ENCODE results near the gene SLC16A11. TPM values are rescaled to one million over a fixed set of nuclear protein-coding genes. Genes with fewer than 3 reads are reported as not detected.

Gene SLC16A11
- polyA plus RNA-seq, 2 donors, result 1.9 to 2.3 TPM

- no peaks in the 10 kb centered on the region for H3K36me3 ChIP-seq (ENCODE audit: control insufficient read depth in 2 of 2, insufficient read depth in 2 of 2, low read length in 1 of 2)
- 84 to 91% methylated on average over 3 of the region's 3 CpGs for WGBS, 2 donors
- H3K27ac ChIP-seq (ENCODE audit: low read depth in 2 of 2, low read length in 1 of 2), result no peak overlapping the region
- H3K9me3 ChIP-seq (ENCODE audit: control insufficient read depth in 2 of 2, insufficient read depth in 1 of 2, low read depth in 1 of 2, low read length in 1 of 2), result no peaks in the 10 kb centered on the region
- peaks cover 2 to 4% of the 10 kb centered on the region in 2 donors for H3K4me1 ChIP-seq (ENCODE audit: control insufficient read depth in 2 of 2, insufficient read depth in 2 of 2, low read length in 1 of 2)
- H3K4me3 ChIP-seq (ENCODE audit: low read depth in 1 of 2, low read length in 2 of 2), result no peak overlapping the region
- H3K27me3 ChIP-seq (ENCODE audit: control insufficient read depth in 1 of 2, insufficient read depth in 2 of 2, low read length in 2 of 2), result no peaks in the 10 kb centered on the region
Measured at GRCh38 chr17:7029096-7029495, 14.8 kb downstream of the SLC16A11 start.

DNA sequence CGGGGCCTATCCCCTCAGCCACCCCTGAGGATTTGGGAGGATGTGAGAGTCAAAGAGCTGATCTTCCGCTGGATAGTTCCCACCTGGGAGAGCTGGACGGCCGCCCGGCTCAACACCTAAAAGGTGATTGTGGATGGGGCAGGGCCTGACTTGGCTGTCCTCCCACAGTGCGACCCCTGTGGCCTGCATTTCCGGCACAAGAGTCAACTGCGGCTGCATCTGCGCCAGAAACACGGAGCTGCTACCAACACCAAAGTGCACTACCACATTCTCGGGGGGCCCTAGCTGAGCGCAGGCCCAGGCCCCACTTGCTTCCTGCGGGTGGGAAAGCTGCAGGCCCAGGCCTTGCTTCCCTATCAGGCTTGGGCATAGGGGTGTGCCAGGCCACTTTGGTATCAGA lies 16.6 kb downstream of the SLC16A11 start:
- H3K36me3 ChIP-seq (ENCODE audit: control insufficient read depth in 2 of 2, insufficient read depth in 2 of 2, low read length in 1 of 2), result no peaks in the 10 kb centered on the region
- peaks cover 4 to 13% of the 10 kb centered on the region in 2 donors for H3K4me1 ChIP-seq (ENCODE audit: control insufficient read depth in 2 of 2, insufficient read depth in 2 of 2, low read length in 1 of 2)
- H3K27me3 ChIP-seq (ENCODE audit: control insufficient read depth in 1 of 2, insufficient read depth in 2 of 2, low read length in 2 of 2), result no peaks in the 10 kb centered on the region
- no peaks in the 10 kb centered on the region for H3K9me3 ChIP-seq (ENCODE audit: control insufficient read depth in 2 of 2, insufficient read depth in 1 of 2, low read depth in 1 of 2, low read length in 1 of 2)
- WGBS, 2 donors, result 75 to 82% methylated on average over 13 of the region's 13 CpGs
- H3K27ac ChIP-seq (ENCODE audit: low read depth in 2 of 2, low read length in 1 of 2), result no peak overlapping the region
- H3K4me3 ChIP-seq (ENCODE audit: low read depth in 1 of 2, low read length in 2 of 2), result no peak overlapping the region

GRCh38 chr17:7026471-7027115 lies 17.3 kb downstream of the SLC16A11 start:
- Histone ChIP-seq H3K4me3 (ENCODE audit: low read depth in 1 of 2, low read length in 2 of 2) (no peak overlapping the region), H3K9me3 (ENCODE audit: control insufficient read depth in 2 of 2, insufficient read depth in 1 of 2, low read depth in 1 of 2, low read length in 1 of 2) (no peaks in the 10 kb centered on the region), H3K36me3 (ENCODE audit: control insufficient read depth in 2 of 2, insufficient read depth in 2 of 2, low read length in 1 of 2) (no peaks in the 10 kb centered on the region), H3K27ac (ENCODE audit: low read depth in 2 of 2, low read length in 1 of 2) (no peak overlapping the region), H3K27me3 (ENCODE audit: control insufficient read depth in 1 of 2, insufficient read depth in 2 of 2, low read length in 2 of 2) (no peaks in the 10 kb centered on the region), H3K4me1 (ENCODE audit: control insufficient read depth in 2 of 2, insufficient read depth in 2 of 2, low read length in 1 of 2) (peaks cover 4 to 11% of the 10 kb centered on the region in 2 donors)
- 86% methylated on average over 29 of the region's 29 CpGs for WGBS, 2 donors

GRCh38 chr17:7025245-7025644 lies 18.6 kb downstream of the SLC16A11 start:
- Histone ChIP-seq H3K9me3 (ENCODE audit: control insufficient read depth in 2 of 2, insufficient read depth in 1 of 2, low read depth in 1 of 2, low read length in 1 of 2) (no peaks in the 10 kb centered on the region), H3K4me3 (ENCODE audit: low read depth in 1 of 2, low read length in 2 of 2) (no peak overlapping the region), H3K36me3 (ENCODE audit: control insufficient read depth in 2 of 2, insufficient read depth in 2 of 2, low read length in 1 of 2) (no peaks in the 10 kb centered on the region), H3K4me1 (ENCODE audit: control insufficient read depth in 2 of 2, insufficient read depth in 2 of 2, low read length in 1 of 2) (peaks cover 4 to 11% of the 10 kb centered on the region in 2 donors), H3K27ac (ENCODE audit: low read depth in 2 of 2, low read length in 1 of 2) (no peak overlapping the region), H3K27me3 (ENCODE audit: control insufficient read depth in 1 of 2, insufficient read depth in 2 of 2, low read length in 2 of 2) (no peaks in the 10 kb centered on the region)
- 85 to 93% methylated on average over 1 of the region's 1 CpG for WGBS, 2 donors

DNA sequence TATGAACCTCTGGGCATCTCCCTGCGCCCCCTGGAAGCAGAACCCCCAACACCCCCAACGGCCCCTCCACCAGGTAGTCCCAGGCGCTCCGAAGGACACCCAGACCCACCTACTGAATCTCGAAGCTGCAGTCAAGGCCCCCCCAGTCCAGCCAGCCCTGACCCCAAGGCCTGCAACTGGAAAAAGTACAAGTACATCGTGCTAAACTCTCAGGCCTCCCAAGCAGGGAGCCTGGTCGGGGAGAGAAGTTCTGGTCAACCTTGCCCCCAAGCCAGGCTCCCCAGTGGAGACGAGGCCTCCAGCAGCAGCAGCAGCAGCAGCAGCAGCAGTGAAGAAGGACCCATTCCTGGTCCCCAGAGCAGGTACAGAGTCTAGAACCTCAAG lies 19.5 kb downstream of the SLC16A11 start:
- WGBS, 2 donors, result 78 to 79% methylated on average over 8 of the region's 8 CpGs
- Histone ChIP-seq H3K27me3 (ENCODE audit: control insufficient read depth in 1 of 2, insufficient read depth in 2 of 2, low read length in 2 of 2) (no peaks in the 10 kb centered on the region), H3K27ac (ENCODE audit: low read depth in 2 of 2, low read length in 1 of 2) (no peak overlapping the region), H3K36me3 (ENCODE audit: control insufficient read depth in 2 of 2, insufficient read depth in 2 of 2, low read length in 1 of 2) (no peaks in the 10 kb centered on the region), H3K4me1 (ENCODE audit: control insufficient read depth in 2 of 2, insufficient read depth in 2 of 2, low read length in 1 of 2) (peaks cover 0 to 11% of the 10 kb centered on the region in 2 donors), H3K9me3 (ENCODE audit: control insufficient read depth in 2 of 2, insufficient read depth in 1 of 2, low read depth in 1 of 2, low read length in 1 of 2) (no peaks in the 10 kb centered on the region), H3K4me3 (ENCODE audit: low read depth in 1 of 2, low read length in 2 of 2) (no peak overlapping the region)

- Histone ChIP-seq H3K9me3 (ENCODE audit: control insufficient read depth in 2 of 2, insufficient read depth in 1 of 2, low read depth in 1 of 2, low read length in 1 of 2) (no peaks in the 10 kb centered on the region), H3K27ac (ENCODE audit: low read depth in 2 of 2, low read length in 1 of 2) (peak overlapping the region; percentile 62 to 86), H3K4me1 (ENCODE audit: control insufficient read depth in 2 of 2, insufficient read depth in 2 of 2, low read length in 1 of 2) (peaks cover 0 to 11% of the 10 kb centered on the region in 2 donors), H3K36me3 (ENCODE audit: control insufficient read depth in 2 of 2, insufficient read depth in 2 of 2, low read length in 1 of 2) (no peaks in the 10 kb centered on the region), H3K27me3 (ENCODE audit: control insufficient read depth in 1 of 2, insufficient read depth in 2 of 2, low read length in 2 of 2) (no peaks in the 10 kb centered on the region), H3K4me3 (ENCODE audit: low read depth in 1 of 2, low read length in 2 of 2) (peak overlapping the region; percentile 38 to 41)
- WGBS, 2 donors, result 32 to 35% methylated on average over 51 of the region's 51 CpGs
Measured at GRCh38 chr17:7023576-7024401, 20.1 kb downstream of the SLC16A11 start.

GRCh38 chr17:7022781-7023571 lies 20.9 kb downstream of the SLC16A11 start, which contains the start of gene BCL6B:
BCL6B (plus strand) TSS chr17:7023050; CDS start chr17:7023672, 622 bp downstream.
- no peaks in the 10 kb centered on the region for H3K9me3 ChIP-seq (ENCODE audit: control insufficient read depth in 2 of 2, insufficient read depth in 1 of 2, low read depth in 1 of 2, low read length in 1 of 2)
- WGBS, 2 donors, result 9 to 15% methylated on average over 47 of the region's 47 CpGs
- H3K4me3 ChIP-seq (ENCODE audit: low read depth in 1 of 2, low read length in 2 of 2), result peak within 1 kb of the TSS; percentile 38 to 41
- H3K27me3 ChIP-seq (ENCODE audit: control insufficient read depth in 1 of 2, insufficient read depth in 2 of 2, low read length in 2 of 2), result no peaks in the 10 kb centered on the region
- no peaks in the 10 kb centered on the region for H3K36me3 ChIP-seq (ENCODE audit: control insufficient read depth in 2 of 2, insufficient read depth in 2 of 2, low read length in 1 of 2)
- H3K27ac ChIP-seq (ENCODE audit: low read depth in 2 of 2, low read length in 1 of 2), result peak within 1 kb of the TSS; percentile 62 to 86
- H3K4me1 ChIP-seq (ENCODE audit: control insufficient read depth in 2 of 2, insufficient read depth in 2 of 2, low read length in 1 of 2), result peaks cover 3 to 13% of the 10 kb centered on the region in 2 donors

DNA sequence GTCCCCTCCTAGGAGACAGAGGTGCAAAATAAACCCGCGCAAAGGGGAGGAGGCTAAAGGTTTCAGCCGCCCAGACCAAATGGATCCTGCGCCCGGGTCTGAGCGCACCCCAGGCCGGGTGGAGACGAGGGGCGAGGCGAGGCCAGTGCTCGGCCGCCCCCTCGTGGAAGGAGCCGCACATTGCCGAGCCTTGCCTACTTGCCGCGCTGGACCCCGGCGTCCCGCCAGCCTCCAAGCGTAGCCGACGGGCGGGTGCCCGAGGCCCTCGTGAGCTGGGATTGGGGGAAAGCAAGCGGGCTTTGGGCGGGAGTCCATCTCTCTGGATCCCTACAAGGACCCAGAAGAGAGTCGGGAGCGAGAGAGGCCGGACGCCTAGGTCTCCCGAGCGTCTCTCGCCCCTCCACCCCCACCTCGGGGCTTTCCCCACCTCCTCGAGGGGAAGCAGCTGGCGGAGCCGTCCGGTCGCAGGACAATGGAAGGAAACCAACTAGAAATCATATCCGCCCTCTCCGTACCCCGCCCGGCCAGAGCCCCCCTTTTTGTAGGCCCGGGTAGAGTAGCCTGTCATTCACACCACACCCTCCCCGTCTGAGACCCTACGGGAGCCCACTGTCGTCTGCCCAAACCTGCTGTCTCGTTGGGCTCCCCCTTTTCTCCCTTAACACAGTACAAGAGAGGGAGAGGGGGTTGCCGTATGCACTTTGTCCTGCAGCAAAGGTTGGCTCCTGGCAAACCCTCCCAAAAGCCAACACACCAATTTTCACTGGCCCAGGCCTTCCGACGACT lies 21.7 kb downstream of the SLC16A11 start:
- Histone ChIP-seq H3K27ac (ENCODE audit: low read depth in 2 of 2, low read length in 1 of 2) (peak overlapping the region; percentile 62 to 86), H3K4me1 (ENCODE audit: control insufficient read depth in 2 of 2, insufficient read depth in 2 of 2, low read length in 1 of 2) (peaks cover 3 to 13% of the 10 kb centered on the region in 2 donors), H3K9me3 (ENCODE audit: control insufficient read depth in 2 of 2, insufficient read depth in 1 of 2, low read depth in 1 of 2, low read length in 1 of 2) (no peaks in the 10 kb centered on the region), H3K36me3 (ENCODE audit: control insufficient read depth in 2 of 2, insufficient read depth in 2 of 2, low read length in 1 of 2) (no peaks in the 10 kb centered on the region), H3K27me3 (ENCODE audit: control insufficient read depth in 1 of 2, insufficient read depth in 2 of 2, low read length in 2 of 2) (no peaks in the 10 kb centered on the region), H3K4me3 (ENCODE audit: low read depth in 1 of 2, low read length in 2 of 2) (peak overlapping the region; percentile 5 to 25)
- WGBS, 2 donors, result 2% methylated on average over 53 of the region's 53 CpGs
